ENCODE data around the gene PKD2L1.

DNA sequence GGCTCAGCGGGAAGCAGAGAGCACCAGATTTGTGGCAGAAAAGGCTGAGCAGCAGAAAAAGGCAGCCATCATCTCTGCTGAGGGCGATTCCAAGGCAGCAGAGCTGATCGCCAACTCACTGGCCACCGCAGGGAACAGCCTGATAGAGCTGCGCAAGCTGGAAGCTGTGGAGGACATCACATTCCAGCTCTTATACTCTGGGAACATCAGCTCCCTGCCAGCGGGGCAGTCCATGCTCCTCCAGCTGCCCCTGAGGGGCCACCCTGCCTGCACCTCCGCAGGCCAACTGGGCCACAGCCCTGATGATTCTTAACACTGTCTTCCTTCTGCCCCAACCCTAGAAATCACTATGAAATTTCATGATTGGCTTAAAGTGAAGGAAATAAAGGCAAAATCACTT is 81.2 kb downstream of the PKD2L1 start:
- TF ChIP-seq, protein P1, sequence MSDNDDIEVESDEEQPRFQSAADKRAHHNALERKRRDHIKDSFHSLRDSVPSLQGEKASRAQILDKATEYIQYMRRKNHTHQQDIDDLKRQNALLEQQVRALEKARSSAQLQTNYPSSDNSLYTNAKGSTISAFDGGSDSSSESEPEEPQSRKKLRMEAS (IDR thresholded peaks at IDR 0.05) = no peak
- TF ChIP-seq TCF12 (IDR thresholded peaks at IDR 0.05; ENCODE audit: low read depth) = no peak
- TF ChIP-seq CREB1 (IDR thresholded peaks at IDR 0.05; ENCODE audit: low read depth) = no peak
- TF ChIP-seq YY1 (IDR thresholded peaks at IDR 0.05; ENCODE audit: low read depth) = no peak
- TF ChIP-seq TAF1 (IDR thresholded peaks at IDR 0.05; ENCODE audit: low read depth) = no peak
- TF ChIP-seq, protein P2, sequence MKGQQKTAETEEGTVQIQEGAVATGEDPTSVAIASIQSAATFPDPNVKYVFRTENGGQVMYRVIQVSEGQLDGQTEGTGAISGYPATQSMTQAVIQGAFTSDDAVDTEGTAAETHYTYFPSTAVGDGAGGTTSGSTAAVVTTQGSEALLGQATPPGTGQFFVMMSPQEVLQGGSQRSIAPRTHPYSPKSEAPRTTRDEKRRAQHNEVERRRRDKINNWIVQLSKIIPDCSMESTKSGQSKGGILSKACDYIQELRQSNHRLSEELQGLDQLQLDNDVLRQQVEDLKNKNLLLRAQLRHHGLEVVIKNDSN (IDR thresholded peaks at IDR 0.05) = no peak
- TF ChIP-seq, protein P3, sequence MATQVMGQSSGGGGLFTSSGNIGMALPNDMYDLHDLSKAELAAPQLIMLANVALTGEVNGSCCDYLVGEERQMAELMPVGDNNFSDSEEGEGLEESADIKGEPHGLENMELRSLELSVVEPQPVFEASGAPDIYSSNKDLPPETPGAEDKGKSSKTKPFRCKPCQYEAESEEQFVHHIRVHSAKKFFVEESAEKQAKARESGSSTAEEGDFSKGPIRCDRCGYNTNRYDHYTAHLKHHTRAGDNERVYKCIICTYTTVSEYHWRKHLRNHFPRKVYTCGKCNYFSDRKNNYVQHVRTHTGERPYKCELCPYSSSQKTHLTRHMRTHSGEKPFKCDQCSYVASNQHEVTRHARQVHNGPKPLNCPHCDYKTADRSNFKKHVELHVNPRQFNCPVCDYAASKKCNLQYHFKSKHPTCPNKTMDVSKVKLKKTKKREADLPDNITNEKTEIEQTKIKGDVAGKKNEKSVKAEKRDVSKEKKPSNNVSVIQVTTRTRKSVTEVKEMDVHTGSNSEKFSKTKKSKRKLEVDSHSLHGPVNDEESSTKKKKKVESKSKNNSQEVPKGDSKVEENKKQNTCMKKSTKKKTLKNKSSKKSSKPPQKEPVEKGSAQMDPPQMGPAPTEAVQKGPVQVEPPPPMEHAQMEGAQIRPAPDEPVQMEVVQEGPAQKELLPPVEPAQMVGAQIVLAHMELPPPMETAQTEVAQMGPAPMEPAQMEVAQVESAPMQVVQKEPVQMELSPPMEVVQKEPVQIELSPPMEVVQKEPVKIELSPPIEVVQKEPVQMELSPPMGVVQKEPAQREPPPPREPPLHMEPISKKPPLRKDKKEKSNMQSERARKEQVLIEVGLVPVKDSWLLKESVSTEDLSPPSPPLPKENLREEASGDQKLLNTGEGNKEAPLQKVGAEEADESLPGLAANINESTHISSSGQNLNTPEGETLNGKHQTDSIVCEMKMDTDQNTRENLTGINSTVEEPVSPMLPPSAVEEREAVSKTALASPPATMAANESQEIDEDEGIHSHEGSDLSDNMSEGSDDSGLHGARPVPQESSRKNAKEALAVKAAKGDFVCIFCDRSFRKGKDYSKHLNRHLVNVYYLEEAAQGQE (IDR thresholded peaks at IDR 0.05; ENCODE audit: low read depth) = no peak
- TF ChIP-seq CEBPB (IDR thresholded peaks at IDR 0.05) = no peak
- TF ChIP-seq RAD21 (IDR thresholded peaks at IDR 0.05; ENCODE audit: low read depth) = no peak
- no peak for TF ChIP-seq EP300 (IDR thresholded peaks at IDR 0.05; ENCODE audit: borderline replicate concordance)
- no peak for TF ChIP-seq TEAD4 (IDR thresholded peaks at IDR 0.05)
- no peak for TF ChIP-seq ZBTB7A (IDR thresholded peaks at IDR 0.05; ENCODE audit: low read depth)

Data from Ishikawa (cell line).